Activated naive CD4-positive, alpha-beta T cell treated with Interleukin-2 at 50 U/mL for 16 hours (primary cell): Measurements from ENCODE around the gene ARHGAP22.
A peak's percentile ranks its signal among the peaks of the same experiment; 100 is the strongest.

Source experiments
- DNase-seq: peaks from one replicate; pipeline ENCODE4 v3.0.0-alpha.2; 2020

ARHGAP22 gene

GRCh38 chr10:48633381-48634197, 28.7 kb upstream of the ARHGAP22 start:
- DNase-seq = no peak

- DNase-seq = no peak
These were observed 27.3 kb upstream of the ARHGAP22 start for GRCh38 chr10:48632166-48632565.

GRCh38 chr10:48627984-48628609, 23.2 kb upstream of the ARHGAP22 start:
- DNase-seq = no peak

DNA sequence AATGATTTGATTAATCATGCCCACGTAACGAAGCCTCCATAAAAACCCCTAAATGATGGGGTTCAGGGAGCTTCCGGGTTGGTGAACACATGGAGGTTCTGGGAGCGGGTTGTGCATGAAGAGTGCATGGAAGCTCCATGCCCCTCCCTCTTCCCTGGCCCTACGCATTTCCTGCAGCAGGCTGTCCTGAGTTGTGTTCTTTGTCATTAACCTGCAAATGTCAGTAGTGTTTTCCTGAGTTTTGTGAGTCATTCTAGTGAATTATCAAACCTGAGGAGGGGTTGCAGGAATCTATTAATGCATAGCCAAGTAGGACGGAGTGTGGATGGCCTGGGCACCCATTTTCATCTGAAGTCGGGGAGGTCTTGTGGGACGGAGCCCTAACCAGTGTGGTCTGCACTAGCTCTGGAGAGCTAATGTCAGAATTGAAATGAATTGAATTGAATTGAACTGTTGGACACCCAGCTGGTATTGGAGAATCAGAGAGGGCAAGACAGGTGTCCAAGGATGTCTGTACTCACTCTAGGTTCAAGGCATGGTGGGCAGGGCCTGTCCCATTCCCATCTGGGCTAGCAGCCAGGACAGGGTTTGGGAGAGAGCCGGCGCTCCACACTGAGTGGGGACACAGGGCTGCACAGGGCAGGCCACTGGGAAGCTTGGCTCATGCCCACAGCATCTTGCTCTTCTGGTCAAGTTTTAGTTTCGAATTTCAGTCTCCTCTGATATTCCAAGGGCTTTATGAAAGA, 22.3 kb upstream of the ARHGAP22 start:
- no peak for DNase-seq

DNA sequence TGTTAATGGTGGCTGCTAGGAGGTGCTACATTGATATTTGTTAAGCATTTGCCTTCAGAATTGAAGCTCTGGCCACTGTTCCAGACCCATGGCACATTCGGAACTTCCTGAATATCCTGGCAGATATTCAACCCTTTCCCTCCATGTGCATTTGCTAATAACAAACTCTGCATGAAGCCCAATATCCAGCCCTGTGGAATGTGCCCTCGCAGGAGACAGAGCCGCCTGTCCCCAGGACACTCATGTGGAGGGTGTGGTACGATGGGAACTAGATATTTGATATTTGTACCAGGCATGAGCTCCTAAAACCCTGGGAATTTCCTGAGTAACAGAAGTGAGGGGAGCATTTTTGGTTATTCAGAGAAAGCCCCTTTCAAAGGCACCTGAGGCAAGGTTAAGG, 21.6 kb upstream of the ARHGAP22 start:
- no peak for DNase-seq

GRCh38 chr10:48625826-48626134, 20.9 kb upstream of the ARHGAP22 start:
- DNase-seq = no peak

DNA sequence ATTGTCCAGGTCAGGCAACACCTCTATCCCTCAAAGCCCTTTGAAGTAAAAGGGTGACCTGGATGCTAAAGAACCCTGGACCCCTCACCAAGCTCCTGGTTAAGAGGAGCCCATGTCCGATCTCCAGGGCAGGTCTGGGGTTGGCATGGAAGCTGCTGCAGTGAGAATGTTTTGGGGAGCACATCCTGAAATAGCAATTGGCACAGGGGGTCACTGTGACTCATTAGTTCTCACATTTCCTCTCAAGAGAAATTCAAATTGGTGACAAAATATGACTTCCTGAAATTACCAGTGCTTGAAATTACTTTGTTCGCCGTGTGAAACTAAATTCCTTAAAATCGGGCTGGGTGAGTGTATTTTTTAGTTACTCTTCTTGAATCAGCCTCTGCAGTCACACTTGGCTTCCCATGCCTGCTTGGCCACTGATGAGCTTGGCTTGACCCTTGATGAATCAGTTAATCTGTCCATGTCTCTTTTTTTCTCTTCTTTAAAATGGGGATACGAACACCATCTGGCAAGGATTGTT, 18.8 kb upstream of the ARHGAP22 start:
- no peak for DNase-seq

DNA sequence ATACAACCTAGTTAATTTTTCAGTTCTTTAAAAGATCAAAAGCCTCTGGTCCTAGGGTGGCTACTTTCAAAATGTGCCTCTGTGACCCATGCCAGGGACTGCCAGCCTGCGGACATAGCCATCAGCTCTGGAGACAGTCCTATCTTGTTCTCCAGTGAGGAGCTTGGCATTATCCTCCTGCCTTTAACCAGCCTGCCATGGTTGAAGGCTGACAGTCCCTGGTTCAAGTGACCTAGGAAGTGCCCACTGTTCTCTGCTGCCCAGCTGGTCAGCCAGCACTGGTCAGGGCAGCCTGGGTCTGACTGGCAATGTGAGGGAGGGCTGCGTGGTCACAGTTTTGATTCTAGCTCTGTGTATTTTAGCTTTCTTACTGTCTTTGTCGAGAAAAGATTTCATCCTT, 18.1 kb upstream of the ARHGAP22 start:
- DNase-seq = no peak

GRCh38 chr10:48620719-48621118, 15.8 kb upstream of the ARHGAP22 start:
- no peak for DNase-seq

GRCh38 chr10:48616436-48616835, 11.6 kb upstream of the ARHGAP22 start:
- DNase-seq = no peak

- no peak for DNase-seq
These were observed 9.9 kb upstream of the ARHGAP22 start for GRCh38 chr10:48614481-48615390.

- DNase-seq = no peak
These were observed 8.1 kb upstream of the ARHGAP22 start for GRCh38 chr10:48613016-48613415.

DNA sequence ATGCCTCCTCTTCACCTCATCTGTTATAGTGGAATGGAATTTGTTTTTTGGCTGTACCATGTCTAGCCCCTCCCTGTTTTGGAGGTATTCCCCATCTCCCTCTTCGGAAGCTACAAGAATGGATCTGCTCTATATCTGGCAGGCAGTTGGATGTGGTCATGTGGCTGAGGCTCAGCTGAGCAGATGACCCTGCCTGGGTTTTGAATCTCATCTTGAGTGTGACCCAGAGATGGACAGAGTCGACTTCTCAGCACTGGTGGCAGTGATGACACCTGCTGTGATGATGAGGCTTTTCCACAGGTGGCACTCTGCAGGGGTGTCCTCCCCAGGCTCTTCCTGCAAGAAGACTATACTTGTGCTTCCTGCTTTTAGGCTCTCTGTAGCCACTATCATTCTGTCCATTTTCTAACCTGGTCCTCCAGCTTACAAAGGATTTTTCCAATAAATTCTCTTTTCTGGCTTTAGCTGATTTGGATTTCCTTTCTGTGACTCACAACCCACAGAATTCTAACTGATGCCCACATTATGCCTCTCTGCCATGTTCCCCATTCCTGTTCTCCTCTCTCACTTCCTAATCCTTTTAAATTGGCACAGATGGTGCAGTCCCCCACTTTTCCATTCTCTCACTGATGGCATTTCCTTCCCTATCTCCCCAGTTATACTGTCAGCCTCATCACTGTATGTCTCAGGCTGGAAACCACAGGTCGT, 7.5 kb upstream of the ARHGAP22 start:
- DNase-seq = no peak

- DNase-seq = no peak
These were observed 6.3 kb upstream of the ARHGAP22 start for GRCh38 chr10:48611133-48611532.

DNA sequence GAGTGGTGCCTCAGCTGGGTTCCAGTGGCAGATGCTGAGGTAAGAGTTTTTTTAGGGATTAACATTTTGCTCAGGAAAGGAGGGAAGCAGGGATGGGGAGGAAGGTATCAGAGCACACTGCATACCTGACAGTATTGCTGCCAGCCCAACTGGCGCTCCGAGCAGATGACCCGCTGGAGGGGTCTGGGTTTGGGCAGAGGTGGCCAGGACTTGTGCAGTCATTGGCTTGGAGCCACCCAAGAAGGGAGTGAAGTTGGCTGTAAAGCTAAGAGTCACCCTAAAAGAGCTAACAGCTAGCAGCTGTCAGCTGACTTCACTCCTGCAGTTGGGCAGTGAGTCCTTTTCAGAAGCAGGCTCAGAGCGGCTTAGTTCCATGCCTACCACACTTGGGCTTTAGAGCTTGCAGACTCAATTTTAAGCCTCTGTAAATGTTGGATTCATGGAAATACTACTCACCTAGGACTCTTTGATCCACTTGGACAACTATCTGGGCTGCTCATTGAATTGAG, 5.8 kb upstream of the ARHGAP22 start:
- DNase-seq = no peak

- no peak for DNase-seq
These were observed 5.2 kb upstream of the ARHGAP22 start for GRCh38 chr10:48609899-48610584.

DNA sequence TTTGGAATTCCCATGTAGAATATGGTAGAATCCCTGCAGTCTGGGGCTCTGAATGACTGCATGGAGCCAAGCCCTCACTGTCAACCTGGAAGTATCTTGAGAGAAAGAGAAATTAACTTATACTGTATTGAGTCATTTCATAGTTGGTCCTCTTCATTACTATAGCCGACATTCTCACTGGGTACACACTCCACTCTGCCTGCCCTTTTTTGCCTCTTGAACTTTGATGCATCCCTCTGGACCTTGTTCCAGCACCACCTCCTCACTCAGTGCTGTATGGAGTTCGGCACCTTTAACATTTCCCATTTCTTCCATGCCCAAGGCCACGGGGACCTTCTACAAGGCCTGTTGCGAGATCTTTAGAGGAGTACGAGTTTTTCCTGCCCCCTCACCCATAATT, 4.6 kb upstream of the ARHGAP22 start:
- DNase-seq = no peak

DNA sequence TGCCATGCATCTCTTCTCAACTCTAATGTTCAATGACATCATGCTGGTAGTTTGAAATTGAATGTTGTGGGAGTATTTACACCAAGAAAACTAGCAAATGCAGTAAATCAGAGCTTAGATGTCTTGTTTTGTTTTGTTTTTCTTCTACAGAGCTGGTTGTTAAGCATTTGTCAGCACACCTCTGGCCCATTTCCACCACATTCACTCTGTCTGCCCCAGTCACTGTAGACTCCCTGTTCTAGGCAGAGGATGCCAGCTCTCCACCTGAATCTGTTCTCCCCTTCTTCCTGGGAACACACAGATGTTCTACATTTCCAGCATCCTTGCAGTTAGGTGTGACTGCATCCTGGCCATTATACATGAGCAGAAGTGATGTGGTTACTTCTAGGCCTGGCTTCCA, 4.1 kb upstream of the ARHGAP22 start:
- DNase-seq = no peak

DNA sequence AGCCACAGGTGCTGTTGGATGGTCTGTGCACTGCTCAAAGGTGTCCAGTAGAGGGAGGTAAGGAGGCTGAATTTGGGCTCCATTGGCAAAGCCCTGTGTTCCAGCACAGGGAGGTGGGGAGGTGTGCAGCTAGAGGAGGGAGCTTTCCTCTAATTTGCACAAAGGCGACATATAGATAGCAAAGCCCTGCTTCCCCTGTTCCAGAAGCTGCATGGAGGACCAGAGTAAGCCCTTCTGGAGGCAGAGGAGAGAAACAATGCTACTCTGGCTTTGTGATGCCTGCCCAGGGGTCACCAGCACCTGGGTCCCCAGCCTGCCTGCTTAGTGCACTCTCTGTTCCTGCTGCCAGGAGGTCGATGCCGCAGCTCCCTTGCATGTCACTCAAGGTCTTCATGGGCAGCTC, 3.4 kb upstream of the ARHGAP22 start:
- DNase-seq = peak; percentile 16

GRCh38 chr10:48607356-48608278, 2.7 kb upstream of the ARHGAP22 start:
- no peak for DNase-seq
